Measurements from ENCODE around the gene FTO. TPM values are rescaled to one million over a fixed set of nuclear protein-coding genes. Genes with fewer than 3 reads are reported as not detected.

The FTO gene
- total RNA-seq, 1 donor from 2014 or later: 85.1 TPM

DNA sequence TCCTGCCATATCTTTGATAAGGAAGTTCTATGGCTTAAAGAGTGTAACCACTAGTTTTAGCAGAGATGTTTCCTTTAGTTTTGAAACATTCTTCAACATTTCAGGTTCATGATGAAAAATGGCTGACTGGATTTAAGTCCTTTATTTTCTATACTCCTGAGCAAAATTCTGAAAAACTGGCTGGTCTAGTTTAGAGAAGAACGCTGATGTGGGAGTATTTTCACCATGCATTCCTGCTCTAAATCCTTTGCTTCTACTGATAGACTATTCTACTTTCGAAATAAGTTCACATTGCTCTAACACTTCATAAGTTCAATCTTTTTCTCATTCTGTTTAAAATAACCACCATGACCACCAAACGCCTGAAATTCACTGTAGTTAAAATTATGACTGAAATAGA is 281.9 kb downstream of the FTO start:
- H3K4me1 Mint-ChIP-seq (ENCODE audit: unreplicated experiment): peaks cover 24% of the 10 kb centered on the region
- TF ChIP-seq, protein P1, sequence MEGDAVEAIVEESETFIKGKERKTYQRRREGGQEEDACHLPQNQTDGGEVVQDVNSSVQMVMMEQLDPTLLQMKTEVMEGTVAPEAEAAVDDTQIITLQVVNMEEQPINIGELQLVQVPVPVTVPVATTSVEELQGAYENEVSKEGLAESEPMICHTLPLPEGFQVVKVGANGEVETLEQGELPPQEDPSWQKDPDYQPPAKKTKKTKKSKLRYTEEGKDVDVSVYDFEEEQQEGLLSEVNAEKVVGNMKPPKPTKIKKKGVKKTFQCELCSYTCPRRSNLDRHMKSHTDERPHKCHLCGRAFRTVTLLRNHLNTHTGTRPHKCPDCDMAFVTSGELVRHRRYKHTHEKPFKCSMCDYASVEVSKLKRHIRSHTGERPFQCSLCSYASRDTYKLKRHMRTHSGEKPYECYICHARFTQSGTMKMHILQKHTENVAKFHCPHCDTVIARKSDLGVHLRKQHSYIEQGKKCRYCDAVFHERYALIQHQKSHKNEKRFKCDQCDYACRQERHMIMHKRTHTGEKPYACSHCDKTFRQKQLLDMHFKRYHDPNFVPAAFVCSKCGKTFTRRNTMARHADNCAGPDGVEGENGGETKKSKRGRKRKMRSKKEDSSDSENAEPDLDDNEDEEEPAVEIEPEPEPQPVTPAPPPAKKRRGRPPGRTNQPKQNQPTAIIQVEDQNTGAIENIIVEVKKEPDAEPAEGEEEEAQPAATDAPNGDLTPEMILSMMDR (conservative IDR thresholded peaks at IDR 0.05): no peak
- H3K36me3 Mint-ChIP-seq: no peaks in the 10 kb centered on the region
- H3K9me3 Mint-ChIP-seq: no peaks in the 10 kb centered on the region
- H3K27me3 Mint-ChIP-seq: no peaks in the 10 kb centered on the region
- peak overlapping the region; percentile 76 for H3K4me3 Mint-ChIP-seq
- no peak for DNase-seq (ENCODE audit: extremely low spot score, unreplicated experiment)
- H3K27ac Mint-ChIP-seq: peak overlapping the region; percentile 95

DNA sequence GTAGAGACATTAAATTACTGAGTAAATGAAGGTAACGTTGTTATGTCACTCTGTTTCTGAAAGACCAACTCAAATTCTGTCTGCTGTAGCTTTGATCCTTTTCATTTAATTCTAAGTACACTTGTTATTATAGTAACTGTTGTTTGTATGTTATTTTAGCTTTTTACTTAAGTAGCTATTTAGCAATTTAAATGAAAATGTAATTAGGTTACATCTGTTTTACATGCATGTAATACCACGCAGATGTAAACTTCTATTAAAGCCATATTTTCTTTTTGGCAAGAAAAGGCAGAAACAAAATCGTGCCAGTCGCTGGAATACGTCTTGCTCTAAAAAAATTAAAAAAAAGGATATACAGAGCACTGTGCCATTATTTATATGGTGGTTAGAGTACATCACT is 282.8 kb downstream of the FTO start:
- no peaks in the 10 kb centered on the region for H3K27me3 Mint-ChIP-seq
- H3K4me1 Mint-ChIP-seq (ENCODE audit: unreplicated experiment): peaks cover 33% of the 10 kb centered on the region
- no peaks in the 10 kb centered on the region for H3K36me3 Mint-ChIP-seq
- no peak for DNase-seq (ENCODE audit: extremely low spot score, unreplicated experiment)
- TF ChIP-seq, protein P1 (conservative IDR thresholded peaks at IDR 0.05): no peak
- peak overlapping the region; percentile 95 for H3K27ac Mint-ChIP-seq
- H3K4me3 Mint-ChIP-seq: no peak overlapping the region
- H3K9me3 Mint-ChIP-seq: no peaks in the 10 kb centered on the region

DNA sequence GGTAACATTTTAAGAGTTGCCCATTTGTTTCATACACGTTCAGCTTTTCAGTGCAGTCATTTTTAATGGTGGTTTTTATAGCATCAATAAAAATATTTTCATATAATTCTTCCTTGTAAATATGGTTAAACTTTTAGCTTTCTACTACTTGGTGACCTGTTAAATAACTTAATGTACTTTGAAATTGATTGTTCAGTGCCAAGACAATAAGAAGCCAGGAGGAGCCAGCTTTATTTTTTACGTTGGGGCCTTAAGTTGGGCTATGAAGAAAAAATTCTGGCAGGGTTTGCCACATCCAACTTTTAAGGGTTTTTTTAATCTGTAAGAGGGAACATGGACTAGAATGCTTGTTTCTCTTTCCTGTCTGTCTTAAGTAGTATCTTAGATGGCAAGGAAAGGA is 284.2 kb downstream of the FTO start:
- H3K36me3 Mint-ChIP-seq: no peaks in the 10 kb centered on the region
- peaks cover 37% of the 10 kb centered on the region for H3K4me1 Mint-ChIP-seq (ENCODE audit: unreplicated experiment)
- TF ChIP-seq, protein P1 (conservative IDR thresholded peaks at IDR 0.05): no peak
- H3K27me3 Mint-ChIP-seq: no peaks in the 10 kb centered on the region
- DNase-seq (ENCODE audit: extremely low spot score, unreplicated experiment): no peak
- no peaks in the 10 kb centered on the region for H3K9me3 Mint-ChIP-seq
- H3K27ac Mint-ChIP-seq: no peak overlapping the region
- no peak overlapping the region for H3K4me3 Mint-ChIP-seq

DNA sequence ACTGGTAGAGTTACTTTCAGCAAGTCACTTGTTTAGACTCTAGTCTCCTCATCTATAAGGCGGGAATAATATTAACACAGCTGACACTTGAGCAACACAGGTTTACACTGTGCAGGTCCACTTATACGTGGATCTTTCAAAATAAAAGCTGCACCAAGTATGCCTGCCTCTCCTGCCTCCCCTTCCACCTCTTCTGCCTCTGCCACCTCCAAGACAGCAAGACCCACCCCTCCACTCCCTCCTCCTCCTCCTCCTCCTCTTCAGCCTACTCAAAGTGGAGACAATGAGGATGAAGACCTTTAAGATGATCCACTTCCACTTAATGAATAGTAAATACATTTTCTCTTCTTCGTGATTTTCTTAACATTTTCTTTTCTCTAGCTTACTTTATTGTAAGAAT is 285.6 kb downstream of the FTO start:
- H3K27ac Mint-ChIP-seq: no peak overlapping the region
- H3K36me3 Mint-ChIP-seq: no peaks in the 10 kb centered on the region
- no peak overlapping the region for H3K4me3 Mint-ChIP-seq
- TF ChIP-seq, protein P1 (conservative IDR thresholded peaks at IDR 0.05): no peak
- H3K27me3 Mint-ChIP-seq: no peaks in the 10 kb centered on the region
- DNase-seq (ENCODE audit: extremely low spot score, unreplicated experiment): no peak
- H3K4me1 Mint-ChIP-seq (ENCODE audit: unreplicated experiment): peaks cover 37% of the 10 kb centered on the region
- no peaks in the 10 kb centered on the region for H3K9me3 Mint-ChIP-seq

DNA sequence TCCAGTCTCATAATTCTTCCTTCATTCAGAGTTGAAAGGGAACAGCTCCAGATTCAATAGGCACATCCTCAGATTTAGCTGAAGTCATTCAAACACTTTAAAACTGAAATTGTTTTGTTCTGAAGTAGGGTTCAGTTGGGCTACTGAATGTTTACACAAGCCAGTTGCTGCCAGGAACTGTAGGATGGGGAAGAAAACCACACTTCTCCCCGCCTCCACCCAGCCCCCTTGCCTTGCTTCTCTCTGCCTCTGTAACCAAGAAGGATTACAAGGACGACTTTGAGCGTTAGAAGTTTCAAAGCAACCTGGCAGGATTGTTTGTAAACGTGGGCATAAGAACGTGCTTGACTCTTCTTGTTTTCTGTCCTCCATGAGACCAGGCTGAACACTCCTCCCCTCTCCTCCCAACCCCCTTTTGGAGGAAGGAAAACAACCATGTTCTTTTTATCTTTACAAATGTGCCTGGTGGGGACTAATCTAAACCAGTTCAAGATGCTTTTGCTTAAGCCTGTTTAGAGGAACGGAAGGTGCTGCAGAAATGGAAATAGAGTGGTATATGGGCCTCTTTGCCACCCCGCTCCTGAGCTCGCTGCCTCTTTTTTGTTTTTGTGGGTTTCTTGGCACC is 287.9 kb downstream of the FTO start:
- peaks cover 5% of the 10 kb centered on the region for H3K36me3 Mint-ChIP-seq
- no peaks in the 10 kb centered on the region for H3K27me3 Mint-ChIP-seq
- TF ChIP-seq, protein P1 (conservative IDR thresholded peaks at IDR 0.05): no peak
- H3K9me3 Mint-ChIP-seq: no peaks in the 10 kb centered on the region
- peak overlapping the region; percentile 25 for H3K4me3 Mint-ChIP-seq
- no peak for DNase-seq (ENCODE audit: extremely low spot score, unreplicated experiment)
- peak overlapping the region; percentile 87 for H3K27ac Mint-ChIP-seq
- peaks cover 39% of the 10 kb centered on the region for H3K4me1 Mint-ChIP-seq (ENCODE audit: unreplicated experiment)

Data from type B pancreatic cell (in vitro differentiated cells).